Activated CD8-positive, alpha-beta T cell treated with anti-CD3 and anti-CD28 coated beads, Interleukin-2, amount 10 ng/mL, durations not matched to agents 7 days and 5 days (primary cell): ENCODE results near the gene PC. TPM values are rescaled to one million over a fixed set of nuclear protein-coding genes. Genes with fewer than 3 reads are reported as not detected.
A peak's percentile ranks its signal among the peaks of the same experiment; 100 is the strongest.

Experiments used
- ATAC-seq: fragments of 150-1000 bp; cut with Tn5 transposase; one replicate; pipeline ENCODE4 v1.10.0; 2021; ENCODE audit warnings: moderate library complexity
- CTCF ChIA-PET: fragments of 350-600 bp; sonication (Branson Sonifier 250); formaldehyde crosslinking; loops from one replicate; lab custom pipeline; 2021; ENCODE audit warnings: antibody characterized with exemption; lab: Charles Lee
- POLR2A ChIA-PET: fragments of 350-600 bp; sonication (Branson Sonifier 250); formaldehyde crosslinking; loops from one replicate; lab custom pipeline; 2021; ENCODE audit warnings: antibody characterized with exemption; lab: Charles Lee
- DNase-seq: peaks from one replicate; pipeline ENCODE4 v3.0.0-alpha.2; 2020
- H3K27ac Mint-ChIP-seq: one replicate; pipeline ENCODE4 v1.8.0; 2021; ENCODE audit warnings: mild to moderate bottlenecking, mixed read lengths
- H3K27me3 Mint-ChIP-seq: one replicate; pipeline ENCODE4 v1.8.0; 2021; ENCODE audit warnings: low read depth, mixed read lengths
- H3K36me3 Mint-ChIP-seq: one replicate; pipeline ENCODE4 v1.8.0; 2021; ENCODE audit warnings: low read depth, mixed read lengths
- H3K4me1 Mint-ChIP-seq: one replicate; pipeline ENCODE4 v1.8.0; 2021; ENCODE audit warnings: low read depth, mixed read lengths
- H3K4me3 Mint-ChIP-seq: one replicate; pipeline ENCODE4 v1.8.0; 2021; ENCODE audit warnings: mild to moderate bottlenecking, mixed read lengths
- H3K9me3 Mint-ChIP-seq: one replicate; pipeline ENCODE4 v1.8.0; 2022; ENCODE audit warnings: mixed read lengths; ENCODE audit not compliant: insufficient read depth
- total RNA-seq, 2 experiments: library from RNA; stranded (reverse); gene quantifications; one replicate each; pipeline ENCODE4 v1.2.3, GENCODE V29; 2021

The PC gene
- total RNA-seq, 2 experiments from 2014 or later = 10.4 to 11.7 TPM

DNA sequence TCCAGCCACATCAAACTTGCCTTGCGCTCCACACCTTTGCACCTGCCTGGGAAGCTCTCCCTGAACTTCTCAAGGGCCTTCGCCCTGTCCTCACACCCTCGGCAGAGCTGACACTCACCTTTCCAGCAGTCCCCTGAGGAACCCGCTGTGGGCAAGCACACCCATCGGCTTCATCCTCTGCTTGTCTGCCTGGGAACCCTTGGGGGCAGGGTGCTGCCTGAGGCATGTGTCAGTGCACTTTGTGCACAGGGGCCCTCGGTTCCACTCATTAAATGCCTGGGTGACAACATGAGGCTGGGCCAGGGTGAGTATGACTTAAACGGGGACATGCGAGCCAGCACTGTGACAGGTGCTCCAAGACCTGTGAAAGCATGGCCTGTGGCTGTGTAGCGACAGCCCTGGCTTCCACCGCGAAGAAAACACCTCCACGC lies 103.9 kb downstream of the PC start:
- Mint-ChIP-seq H3K4me3 (no peak overlapping the region), H3K36me3 (no peaks in the 10 kb centered on the region), H3K27ac (peak overlapping the region; percentile 18), H3K4me1 (peaks cover 40% of the 10 kb centered on the region), H3K27me3 (no peaks in the 10 kb centered on the region), H3K9me3 (no peaks in the 10 kb centered on the region)
- ChIA-PET CTCF (interaction anchor here (1.3 kb wide), 1 partner anchor 10 kb away, joined by 3 read pairs; no protein-coding TSS in a partner anchor), POLR2A (interaction anchor here (5.5 kb wide), 1 partner anchor 10 kb away, joined by 92 read pairs; the partner anchor contains the start of gene RCE1)
- ATAC-seq (no peak), DNase-seq (no peak)

DNA sequence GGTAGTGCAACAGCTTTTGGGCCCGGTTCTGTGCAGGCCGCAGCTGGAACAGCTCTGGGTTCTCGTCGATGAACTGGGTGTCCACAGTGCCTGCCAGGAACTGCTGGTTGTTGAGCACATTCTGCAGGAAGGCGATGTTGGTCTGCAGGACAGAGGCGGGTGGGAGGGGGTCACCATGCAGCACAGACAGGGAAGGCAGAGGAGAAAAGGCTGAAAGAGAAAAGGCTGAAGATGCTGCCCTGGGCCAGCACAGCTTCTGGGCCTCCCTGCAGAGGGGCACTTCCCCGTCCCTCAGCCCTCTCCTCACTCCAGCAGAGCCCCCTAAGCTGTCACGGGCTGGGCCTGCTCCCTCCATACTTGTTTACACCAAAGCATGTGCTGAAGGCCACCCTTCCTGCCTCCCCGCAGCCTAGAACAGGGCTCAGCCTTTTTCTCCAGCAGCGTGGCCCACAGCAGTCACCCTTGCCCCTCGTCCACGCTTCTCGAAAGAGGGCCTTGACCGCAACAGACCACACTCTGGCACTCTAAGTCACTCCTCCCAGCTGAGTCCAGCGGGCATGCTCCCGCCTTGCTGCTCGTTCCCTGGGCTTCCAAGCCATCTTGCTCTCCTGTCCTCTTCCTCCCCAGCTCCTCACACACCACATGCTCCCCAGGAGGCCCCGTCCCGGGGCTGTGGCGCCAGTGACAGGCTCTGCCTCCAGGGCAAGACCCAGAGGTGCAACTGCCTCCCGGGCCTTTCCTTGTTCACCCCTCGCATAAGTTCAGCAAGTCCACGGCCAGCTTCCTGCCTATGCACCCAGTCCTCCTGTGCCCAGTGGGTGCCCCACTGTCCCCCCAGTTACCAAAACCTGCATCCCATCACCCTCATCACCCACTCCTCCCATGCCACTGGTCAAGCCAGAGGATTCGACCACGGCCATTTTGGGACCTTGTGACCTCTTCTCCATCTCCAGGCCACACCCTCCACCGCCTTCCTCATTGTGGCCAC lies 104.6 kb downstream of the PC start:
- DNase-seq (no peak), ATAC-seq (no peak)
- peak overlapping the region; percentile 2 for H3K27ac Mint-ChIP-seq
- H3K27me3 Mint-ChIP-seq = no peaks in the 10 kb centered on the region
- H3K4me3 Mint-ChIP-seq = no peak overlapping the region
- H3K9me3 Mint-ChIP-seq = no peaks in the 10 kb centered on the region
- H3K4me1 Mint-ChIP-seq = peaks cover 40% of the 10 kb centered on the region
- ChIA-PET POLR2A (interaction anchor here (5.5 kb wide), 1 partner anchor 10 kb away, joined by 92 read pairs; the partner anchor contains the start of gene RCE1), CTCF (interaction anchor here (1.3 to 2.6 kb wide), 2 partner anchors 9 to 11 kb away, joined by 3 to 14 read pairs; no protein-coding TSS in a partner anchor)
- H3K36me3 Mint-ChIP-seq = no peaks in the 10 kb centered on the region

DNA sequence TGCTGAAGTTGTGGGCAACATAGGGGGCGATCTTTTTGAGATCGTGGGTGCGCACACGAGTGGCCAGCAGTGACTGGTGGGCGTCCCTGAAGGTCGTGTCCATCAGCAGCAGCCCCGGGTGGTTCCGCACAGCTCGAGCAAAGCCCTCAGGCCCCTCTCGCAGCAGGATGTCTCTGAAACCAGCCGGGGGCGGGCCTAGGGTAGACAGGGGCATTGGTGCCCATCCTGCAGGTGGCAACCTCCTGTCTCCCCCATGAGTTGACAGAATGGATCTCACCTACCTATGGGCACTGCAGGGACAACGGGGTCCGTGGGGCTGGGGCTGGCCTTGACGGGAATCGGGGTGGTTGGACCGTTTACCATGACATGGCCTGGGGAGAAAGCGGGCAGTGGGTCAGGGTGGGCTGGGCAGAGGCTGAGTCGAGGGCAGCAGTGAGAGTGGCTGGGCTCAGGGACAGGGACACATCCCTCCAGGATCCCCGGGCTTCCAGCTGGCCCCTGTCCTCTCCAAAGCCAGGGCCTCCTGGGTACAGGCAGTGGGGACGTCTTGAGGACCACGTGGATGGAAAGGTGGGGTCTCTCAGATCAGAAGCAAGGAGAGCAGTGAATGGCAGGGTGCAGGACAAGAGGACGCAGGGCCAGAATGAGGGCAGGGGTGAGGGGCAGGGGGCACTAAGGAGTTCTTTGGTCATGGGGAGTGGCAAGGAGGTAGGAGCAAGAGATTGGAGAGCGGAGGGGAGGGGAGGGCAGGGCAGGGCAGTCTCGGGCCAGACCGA lies 105.5 kb downstream of the PC start:
- no peak overlapping the region for H3K27ac Mint-ChIP-seq
- H3K9me3 Mint-ChIP-seq = no peaks in the 10 kb centered on the region
- DNase-seq (no peak), ATAC-seq (no peak)
- H3K4me3 Mint-ChIP-seq = no peak overlapping the region
- CTCF ChIA-PET = interaction anchor here (0.7 to 2.6 kb wide), 5 partner anchors 9 to 18 kb away, joined by 3 to 14 read pairs (median 4); no protein-coding TSS in a partner anchor
- peaks cover 38% of the 10 kb centered on the region for H3K4me1 Mint-ChIP-seq
- H3K36me3 Mint-ChIP-seq = no peaks in the 10 kb centered on the region
- POLR2A ChIA-PET = interaction anchor here (5.5 kb wide), 1 partner anchor 9 kb away, joined by 92 read pairs; the partner anchor contains the start of gene RCE1
- H3K27me3 Mint-ChIP-seq = no peaks in the 10 kb centered on the region

DNA sequence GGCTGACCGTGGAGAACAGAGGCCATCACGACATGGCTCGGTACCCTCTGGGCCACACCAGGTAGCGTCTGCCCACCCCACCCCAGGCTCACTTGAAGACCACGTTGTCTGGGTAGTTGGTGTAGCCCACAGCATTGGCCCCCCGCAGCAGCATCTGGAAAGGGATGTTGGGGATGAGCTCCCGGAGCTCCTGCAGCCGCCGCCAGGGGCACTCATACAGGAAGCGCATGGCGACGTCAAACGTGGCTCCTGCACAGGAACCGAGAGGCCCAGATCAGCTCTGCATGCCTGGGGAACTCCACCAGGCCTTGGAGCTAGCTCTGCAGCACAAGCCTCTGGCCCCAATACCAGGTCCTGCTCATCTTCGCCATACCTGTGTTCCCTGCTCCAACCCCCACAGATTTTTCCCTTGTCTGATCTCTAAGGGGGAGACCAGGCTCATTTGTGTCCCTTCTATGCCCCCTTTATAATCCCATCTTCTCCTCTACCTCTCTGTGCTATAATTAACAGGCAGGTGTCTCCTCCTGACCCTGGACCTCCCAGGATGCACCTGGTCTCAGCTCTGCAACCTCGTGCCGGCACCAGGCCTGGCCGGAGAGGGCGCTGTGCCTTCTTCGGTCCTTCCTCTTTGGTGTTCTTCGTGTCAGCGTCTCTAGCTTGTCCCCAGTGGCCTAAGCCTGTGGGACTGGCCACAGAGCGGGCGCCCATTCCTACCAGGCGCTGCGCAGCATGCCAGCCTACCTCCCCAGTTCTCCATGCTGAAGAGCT lies 106.3 kb downstream of the PC start:
- Mint-ChIP-seq H3K27me3 (no peaks in the 10 kb centered on the region), H3K4me1 (peaks cover 38% of the 10 kb centered on the region), H3K36me3 (no peaks in the 10 kb centered on the region), H3K9me3 (no peaks in the 10 kb centered on the region), H3K27ac (peak overlapping the region; percentile 54), H3K4me3 (no peak overlapping the region)
- no peak for DNase-seq
- POLR2A ChIA-PET = interaction anchor here (5.5 kb wide), 1 partner anchor 8 kb away, joined by 92 read pairs; the partner anchor contains the start of gene RCE1
- no peak for ATAC-seq
- CTCF ChIA-PET = interaction anchor here (0.6 to 2.6 kb wide), 6 partner anchors 8 to 163 kb away, joined by 3 to 14 read pairs (median 4); no protein-coding TSS in a partner anchor

DNA sequence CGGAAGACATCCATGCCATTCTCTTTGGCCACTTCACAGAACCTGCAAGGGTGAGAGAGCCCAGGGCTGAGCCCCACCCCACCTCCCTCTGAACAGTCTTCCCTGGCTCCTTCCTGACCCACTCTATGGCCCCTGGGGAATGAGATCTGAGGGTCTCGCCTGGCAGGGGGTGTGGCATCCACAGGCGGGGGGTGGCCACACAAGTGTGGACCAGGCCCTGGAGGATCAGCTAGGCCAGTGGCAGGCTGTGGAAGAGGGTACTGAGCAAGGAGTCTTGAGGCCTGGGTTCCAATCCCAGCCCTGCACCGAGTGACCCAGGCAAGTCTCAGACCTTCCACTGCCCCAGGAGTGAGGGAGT lies 107.0 kb downstream of the PC start:
- Mint-ChIP-seq H3K36me3 (peaks cover 4% of the 10 kb centered on the region), H3K4me1 (peaks cover 42% of the 10 kb centered on the region), H3K27me3 (no peaks in the 10 kb centered on the region), H3K9me3 (no peaks in the 10 kb centered on the region), H3K4me3 (no peak overlapping the region), H3K27ac (no peak overlapping the region)
- ChIA-PET CTCF (interaction anchor here (0.6 to 2.6 kb wide), 4 partner anchors 9 to 162 kb away, joined by 4 to 14 read pairs (median 4); no protein-coding TSS in a partner anchor), POLR2A (interaction anchor here (5.5 kb wide), 1 partner anchor 7 kb away, joined by 92 read pairs; the partner anchor contains the start of gene RCE1)
- DNase-seq (no peak), ATAC-seq (no peak)

DNA sequence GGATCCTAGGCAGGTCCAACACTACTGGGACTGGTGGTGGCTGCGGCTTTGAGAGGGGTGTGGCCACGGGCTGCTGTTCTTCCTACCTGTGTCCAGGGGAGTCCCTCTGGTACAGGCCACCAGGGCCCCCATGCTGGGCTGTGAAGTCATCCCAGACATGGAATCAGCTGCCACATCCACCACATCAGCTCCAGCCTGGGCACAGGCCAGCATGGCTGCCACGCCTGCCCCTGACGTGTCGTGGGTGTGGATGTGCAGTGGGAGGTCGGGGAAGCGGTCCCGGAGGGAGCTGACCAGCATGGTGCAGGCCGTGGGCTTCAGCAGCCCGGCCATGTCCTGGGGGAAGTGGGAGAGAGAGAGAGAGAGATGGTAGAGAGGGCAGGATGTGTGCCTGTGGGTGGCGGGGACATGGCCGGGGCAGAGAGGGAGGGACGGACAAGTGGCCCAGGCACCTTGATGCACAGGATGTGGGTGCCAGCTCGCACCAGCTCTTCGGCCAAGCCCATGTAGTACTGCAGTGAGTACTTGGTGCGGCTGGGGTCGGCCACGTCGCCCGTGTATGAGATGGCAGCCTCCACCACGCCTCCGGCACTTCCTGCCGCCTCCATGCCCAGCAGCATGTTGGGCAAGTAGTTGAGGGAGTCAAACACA lies 107.5 kb downstream of the PC start:
- Mint-ChIP-seq H3K27ac (no peak overlapping the region), H3K4me3 (no peak overlapping the region), H3K36me3 (peaks cover 4% of the 10 kb centered on the region), H3K27me3 (no peaks in the 10 kb centered on the region), H3K9me3 (no peaks in the 10 kb centered on the region), H3K4me1 (peaks cover 40% of the 10 kb centered on the region)
- ChIA-PET POLR2A (no interaction called here), CTCF (no interaction called here)
- DNase-seq (no peak), ATAC-seq (no peak)

DNA sequence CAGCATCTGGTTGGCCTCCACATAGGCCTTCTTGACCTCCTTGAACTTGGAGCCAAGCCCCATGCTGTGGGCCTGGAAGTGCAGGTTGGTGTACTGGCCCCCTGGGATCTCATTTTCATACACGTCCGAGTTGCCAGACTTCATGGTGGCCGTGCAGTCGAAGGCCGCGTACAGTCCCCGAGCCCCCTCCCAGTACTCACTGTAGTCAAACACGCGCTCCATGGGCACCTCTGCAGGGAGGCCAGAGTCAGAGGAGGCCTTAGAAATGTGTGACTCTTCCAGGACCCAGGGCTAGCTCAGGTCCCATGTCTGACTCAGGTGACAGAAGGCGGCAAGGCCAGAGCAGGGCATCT lies 108.0 kb downstream of the PC start:
- ChIA-PET POLR2A (no interaction called here), CTCF (no interaction called here)
- no peak overlapping the region for H3K27ac Mint-ChIP-seq
- H3K4me1 Mint-ChIP-seq = peaks cover 37% of the 10 kb centered on the region
- no peaks in the 10 kb centered on the region for H3K27me3 Mint-ChIP-seq
- ATAC-seq (no peak), DNase-seq (no peak)
- H3K36me3 Mint-ChIP-seq = peaks cover 7% of the 10 kb centered on the region
- no peak overlapping the region for H3K4me3 Mint-ChIP-seq
- H3K9me3 Mint-ChIP-seq = no peaks in the 10 kb centered on the region

DNA sequence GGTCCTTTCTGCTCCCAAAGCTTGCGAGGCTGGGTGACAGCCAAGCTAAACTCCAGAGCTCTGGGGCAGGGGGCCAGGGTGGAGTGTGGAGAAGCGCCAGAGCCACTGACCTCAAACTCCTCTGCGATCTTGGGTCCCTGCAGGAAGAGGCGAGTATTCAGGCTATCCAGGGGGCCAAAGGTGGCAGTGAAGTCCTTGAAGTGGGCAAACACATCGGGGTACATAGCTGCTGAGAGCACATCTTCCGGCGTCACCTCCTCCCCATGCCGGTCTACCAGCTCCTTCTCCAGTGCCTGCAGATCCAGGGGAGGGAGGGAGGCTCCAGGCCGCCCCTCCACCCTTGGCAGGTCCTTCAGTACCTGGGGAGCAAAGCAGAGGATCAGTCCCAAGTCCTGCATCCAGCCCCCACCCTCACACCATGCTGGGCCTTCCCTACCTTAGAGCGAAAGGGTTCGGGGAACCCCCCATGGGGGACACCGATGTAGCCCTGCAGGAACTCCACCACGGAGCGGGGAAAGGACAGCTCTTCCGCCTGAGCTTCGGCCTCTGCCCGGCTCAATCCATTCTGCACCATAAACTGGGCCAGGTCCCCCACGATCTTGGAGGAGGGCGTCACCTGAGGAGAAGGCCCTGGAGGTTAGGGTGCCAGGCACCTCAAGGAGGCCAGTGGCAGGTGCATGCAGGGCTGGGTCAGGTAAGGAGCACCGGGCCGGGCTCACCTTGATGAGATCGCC lies 108.5 kb downstream of the PC start:
- ATAC-seq = no peak
- no peaks in the 10 kb centered on the region for H3K27me3 Mint-ChIP-seq
- no peak overlapping the region for H3K4me3 Mint-ChIP-seq
- no peak for DNase-seq
- ChIA-PET CTCF (no interaction called here), POLR2A (no interaction called here)
- no peak overlapping the region for H3K27ac Mint-ChIP-seq
- no peaks in the 10 kb centered on the region for H3K9me3 Mint-ChIP-seq
- H3K36me3 Mint-ChIP-seq = peaks cover 12% of the 10 kb centered on the region
- peaks cover 39% of the 10 kb centered on the region for H3K4me1 Mint-ChIP-seq

DNA sequence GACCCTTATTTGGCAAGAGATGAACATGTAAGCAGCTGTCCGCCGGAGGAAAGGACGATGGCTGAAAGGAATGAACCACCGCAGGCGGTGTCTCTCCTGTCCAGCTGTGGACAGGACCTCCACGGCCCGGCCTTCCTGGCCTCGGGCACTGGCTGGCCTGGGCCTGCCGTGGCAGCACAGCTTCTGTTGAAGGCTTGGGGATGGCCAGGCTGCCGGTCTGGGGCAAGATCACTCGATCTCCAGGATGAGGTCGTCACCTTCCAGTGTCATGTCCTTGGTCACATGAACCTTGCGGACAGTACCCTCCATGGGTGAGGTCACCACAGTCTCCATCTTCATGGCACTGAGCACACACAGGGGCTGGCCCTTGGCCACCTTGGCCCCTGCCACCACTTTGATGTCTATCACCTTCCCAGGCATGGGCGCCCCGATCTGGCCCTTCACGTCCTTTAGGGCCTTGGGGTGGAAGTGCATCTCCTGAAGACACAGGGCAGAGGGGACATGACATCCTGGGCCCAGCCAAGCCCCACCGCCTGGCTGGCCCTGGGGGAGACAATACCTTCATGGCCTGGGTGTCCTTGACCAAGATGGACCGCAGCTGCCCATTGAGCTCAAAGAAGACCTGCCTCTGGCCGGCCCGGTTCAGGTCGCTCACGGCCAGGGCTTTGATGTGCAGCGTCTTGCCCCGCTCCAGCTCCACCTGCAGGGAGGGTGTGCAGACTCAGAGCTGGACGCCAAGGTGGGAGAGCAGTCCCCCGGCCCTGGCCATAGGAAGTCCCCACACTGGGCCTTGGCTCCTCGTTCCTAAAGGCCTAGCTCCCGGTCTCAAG lies 109.3 kb downstream of the PC start:
- H3K4me1 Mint-ChIP-seq = peaks cover 38% of the 10 kb centered on the region
- H3K27me3 Mint-ChIP-seq = no peaks in the 10 kb centered on the region
- no peak overlapping the region for H3K4me3 Mint-ChIP-seq
- ChIA-PET POLR2A (no interaction called here), CTCF (no interaction called here)
- no peak overlapping the region for H3K27ac Mint-ChIP-seq
- peaks cover 13% of the 10 kb centered on the region for H3K36me3 Mint-ChIP-seq
- no peaks in the 10 kb centered on the region for H3K9me3 Mint-ChIP-seq
- DNase-seq = no peak
- no peak for ATAC-seq
